Measurements from ENCODE around the gene SLC38A3.

The SLC38A3 gene

DNA sequence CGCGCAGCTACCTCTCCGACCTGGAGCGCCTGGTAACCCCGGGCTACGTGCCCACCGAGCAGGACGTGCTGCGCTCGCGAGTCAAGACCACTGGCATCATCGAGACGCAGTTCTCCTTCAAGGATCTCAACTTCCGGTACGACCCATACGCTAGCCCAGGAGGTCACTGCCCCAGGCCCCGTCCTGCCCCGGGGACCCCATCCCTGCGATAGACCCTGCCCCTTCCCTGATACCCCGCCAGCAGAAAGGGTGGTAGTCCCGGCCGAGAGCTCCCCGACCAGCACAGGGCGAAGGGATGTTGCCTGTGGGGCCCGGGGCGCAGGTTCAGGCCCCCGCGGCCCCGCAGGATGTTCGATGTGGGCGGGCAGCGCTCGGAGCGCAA, 11.3 kb upstream of the SLC38A3 start:
- DNase-seq (no peak), ATAC-seq (no peak)
- Mint-ChIP-seq H3K27ac (no peak overlapping the region), H3K27me3 (peaks cover 15% of the 10 kb centered on the region), H3K4me1 (peaks cover 12% of the 10 kb centered on the region), H3K9me3 (no peaks in the 10 kb centered on the region), H3K4me3 (no peak overlapping the region), H3K36me3 (ENCODE audit: low read depth) (no peaks in the 10 kb centered on the region)

GRCh38 chr3:50194128-50194902, 10.8 kb upstream of the SLC38A3 start:
- H3K4me3 Mint-ChIP-seq: no peak overlapping the region
- peaks cover 18% of the 10 kb centered on the region for H3K27me3 Mint-ChIP-seq
- peak; percentile 69 for ATAC-seq
- H3K4me1 Mint-ChIP-seq: peaks cover 12% of the 10 kb centered on the region
- peak; percentile 79 for DNase-seq
- no peak overlapping the region for H3K27ac Mint-ChIP-seq
- H3K9me3 Mint-ChIP-seq: no peaks in the 10 kb centered on the region
- no peaks in the 10 kb centered on the region for H3K36me3 Mint-ChIP-seq (ENCODE audit: low read depth)

DNA sequence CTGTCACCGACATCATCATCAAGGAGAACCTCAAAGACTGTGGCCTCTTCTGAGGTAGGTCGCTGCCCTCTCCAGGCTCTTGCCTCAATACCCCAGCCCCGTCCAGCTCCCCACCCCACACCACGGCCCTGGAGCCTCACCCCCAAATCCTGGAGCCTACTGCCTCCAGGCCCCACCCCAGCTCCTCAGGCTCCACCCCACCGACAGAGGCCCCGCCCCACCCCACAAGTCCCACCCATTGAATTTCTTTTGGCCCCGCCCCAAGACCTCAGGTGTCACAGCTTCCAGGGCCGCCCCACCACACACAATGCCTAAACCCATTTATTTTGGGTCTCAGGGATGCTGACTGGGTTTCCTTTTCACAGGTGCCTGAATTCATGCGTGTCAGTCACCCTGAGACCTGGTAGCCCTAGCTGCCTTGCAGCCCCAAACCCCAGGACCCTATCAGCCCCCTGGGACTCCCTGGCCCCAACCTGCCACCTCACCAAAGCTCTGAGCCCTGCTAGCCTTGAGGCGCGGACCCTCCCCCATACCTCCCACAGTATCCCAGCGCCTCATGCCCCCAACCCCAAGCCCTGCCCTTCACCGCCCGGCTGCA, 10.1 kb upstream of the SLC38A3 start:
- ATAC-seq: peak; percentile 20
- Mint-ChIP-seq H3K27me3 (peaks cover 18% of the 10 kb centered on the region), H3K27ac (no peak overlapping the region), H3K36me3 (ENCODE audit: low read depth) (no peaks in the 10 kb centered on the region), H3K4me1 (peaks cover 12% of the 10 kb centered on the region), H3K9me3 (no peaks in the 10 kb centered on the region), H3K4me3 (no peak overlapping the region)
- peak; percentile 43 for DNase-seq

DNA sequence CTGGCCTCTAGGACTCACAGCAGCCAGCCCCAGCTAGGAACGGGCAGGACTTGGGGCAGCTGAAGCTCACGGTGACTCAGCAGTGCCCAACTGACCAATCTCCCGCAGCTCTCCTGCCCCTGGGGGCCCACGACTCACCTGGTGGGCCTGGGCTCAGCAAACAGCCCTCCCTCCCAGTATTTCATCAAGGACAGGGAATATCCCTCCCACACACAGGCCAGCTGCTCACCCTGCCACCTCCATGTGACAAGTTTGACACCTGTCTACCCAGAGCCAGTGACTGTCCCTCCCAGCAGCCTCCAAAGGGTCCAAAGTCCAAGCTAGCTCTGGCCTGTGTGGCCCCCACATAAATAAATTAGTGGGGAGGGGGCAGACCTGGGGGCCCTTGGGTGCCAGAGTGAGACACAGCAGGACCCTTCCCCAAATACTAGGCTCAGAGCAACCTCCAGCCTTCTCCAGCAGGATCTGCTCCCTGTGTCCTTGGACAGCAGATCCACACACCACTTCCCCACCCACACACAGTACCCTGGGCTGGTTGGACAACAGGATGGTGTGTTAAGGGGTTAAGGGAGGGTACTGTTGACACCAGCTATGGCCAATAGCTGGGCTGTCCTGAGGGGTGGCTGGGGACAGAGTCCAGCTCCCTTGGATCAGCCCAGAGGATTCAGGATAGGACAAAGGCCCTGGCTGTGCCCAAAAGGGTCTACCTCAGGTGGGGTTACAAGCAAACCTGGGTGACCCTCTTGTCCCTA, 9.4 kb upstream of the SLC38A3 start:
- no peak overlapping the region for H3K4me3 Mint-ChIP-seq
- peaks cover 12% of the 10 kb centered on the region for H3K4me1 Mint-ChIP-seq
- DNase-seq (no peak), ATAC-seq (no peak)
- no peaks in the 10 kb centered on the region for H3K36me3 Mint-ChIP-seq (ENCODE audit: low read depth)
- peaks cover 20% of the 10 kb centered on the region for H3K27me3 Mint-ChIP-seq
- no peak overlapping the region for H3K27ac Mint-ChIP-seq
- H3K9me3 Mint-ChIP-seq: no peaks in the 10 kb centered on the region

- Mint-ChIP-seq H3K36me3 (ENCODE audit: low read depth) (no peaks in the 10 kb centered on the region), H3K27me3 (peaks cover 24% of the 10 kb centered on the region), H3K27ac (no peak overlapping the region), H3K4me3 (no peak overlapping the region), H3K4me1 (peaks cover 12% of the 10 kb centered on the region), H3K9me3 (no peaks in the 10 kb centered on the region)
- ATAC-seq: no peak
- DNase-seq: no peak
These were observed 8.7 kb upstream of the SLC38A3 start for GRCh38 chr3:50196253-50196801.

DNA sequence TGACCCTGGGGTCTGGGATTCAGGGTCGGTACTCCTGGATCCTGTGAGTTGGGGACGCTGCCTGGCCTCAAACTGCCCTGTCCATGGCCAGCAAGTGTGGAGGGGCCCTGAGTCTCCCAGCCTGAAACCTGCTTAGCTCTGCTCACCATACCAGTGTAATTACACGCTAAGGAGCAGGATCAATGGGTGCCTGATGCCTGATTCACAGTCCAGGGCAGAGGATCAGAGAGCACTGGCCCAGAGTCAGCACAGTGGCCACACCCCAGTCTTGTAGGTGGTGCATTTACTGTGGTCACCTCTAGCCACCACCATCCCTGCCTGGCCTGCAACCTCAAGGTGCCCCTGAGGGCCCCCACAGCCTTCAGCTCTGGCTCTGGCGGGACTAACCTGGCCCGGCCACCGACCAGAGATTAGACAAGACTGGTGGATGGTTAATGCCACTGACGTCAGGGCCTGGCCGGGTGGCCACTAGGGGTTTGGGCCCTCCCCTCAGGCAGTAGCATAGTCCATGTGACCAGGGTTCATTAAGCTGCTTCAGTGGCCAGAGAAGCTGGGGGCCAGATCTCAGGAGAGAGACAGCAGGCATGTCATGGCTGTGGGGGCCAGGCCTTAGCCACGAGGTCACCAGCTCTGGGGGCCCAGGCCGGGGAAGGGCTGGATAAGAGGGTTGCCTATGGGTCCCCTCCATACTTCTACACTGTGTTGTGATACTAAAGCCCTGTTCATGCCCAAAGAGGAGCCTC, 3.3 kb upstream of the SLC38A3 start:
- Mint-ChIP-seq H3K9me3 (no peaks in the 10 kb centered on the region), H3K36me3 (ENCODE audit: low read depth) (no peaks in the 10 kb centered on the region), H3K27ac (no peak overlapping the region), H3K4me3 (no peak overlapping the region), H3K4me1 (no peaks in the 10 kb centered on the region), H3K27me3 (peaks cover 41% of the 10 kb centered on the region)
- ATAC-seq (no peak), DNase-seq (no peak)

GRCh38 chr3:50202353-50203112, 2.5 kb upstream of the SLC38A3 start:
- ATAC-seq (no peak), DNase-seq (no peak)
- Mint-ChIP-seq H3K4me3 (no peak overlapping the region), H3K27me3 (peaks cover 48% of the 10 kb centered on the region), H3K9me3 (no peaks in the 10 kb centered on the region), H3K36me3 (ENCODE audit: low read depth) (no peaks in the 10 kb centered on the region), H3K4me1 (no peaks in the 10 kb centered on the region), H3K27ac (no peak overlapping the region)

- no peak overlapping the region for H3K4me3 Mint-ChIP-seq
- no peak overlapping the region for H3K27ac Mint-ChIP-seq
These were observed 1.8 kb upstream of the SLC38A3 start for GRCh38 chr3:50203113-50203808.

GRCh38 chr3:50203809-50204803, 965 bp upstream of the SLC38A3 start:
- Mint-ChIP-seq H3K9me3 (no peaks in the 10 kb centered on the region), H3K27ac (no peak overlapping the region), H3K27me3 (peaks cover 50% of the 10 kb centered on the region), H3K4me3 (no peak overlapping the region), H3K4me1 (no peaks in the 10 kb centered on the region), H3K36me3 (ENCODE audit: low read depth) (no peaks in the 10 kb centered on the region)
- DNase-seq: no peak
- no peak for ATAC-seq

More at GRCh38 chr3:50203113-50203808, 1.8 kb upstream of the SLC38A3 start:
- no peaks in the 10 kb centered on the region for H3K4me1 Mint-ChIP-seq
- ATAC-seq (no peak), DNase-seq (no peak)
- H3K27me3 Mint-ChIP-seq: peaks cover 48% of the 10 kb centered on the region
- H3K9me3 Mint-ChIP-seq: no peaks in the 10 kb centered on the region
- H3K36me3 Mint-ChIP-seq (ENCODE audit: low read depth): no peaks in the 10 kb centered on the region

DNA sequence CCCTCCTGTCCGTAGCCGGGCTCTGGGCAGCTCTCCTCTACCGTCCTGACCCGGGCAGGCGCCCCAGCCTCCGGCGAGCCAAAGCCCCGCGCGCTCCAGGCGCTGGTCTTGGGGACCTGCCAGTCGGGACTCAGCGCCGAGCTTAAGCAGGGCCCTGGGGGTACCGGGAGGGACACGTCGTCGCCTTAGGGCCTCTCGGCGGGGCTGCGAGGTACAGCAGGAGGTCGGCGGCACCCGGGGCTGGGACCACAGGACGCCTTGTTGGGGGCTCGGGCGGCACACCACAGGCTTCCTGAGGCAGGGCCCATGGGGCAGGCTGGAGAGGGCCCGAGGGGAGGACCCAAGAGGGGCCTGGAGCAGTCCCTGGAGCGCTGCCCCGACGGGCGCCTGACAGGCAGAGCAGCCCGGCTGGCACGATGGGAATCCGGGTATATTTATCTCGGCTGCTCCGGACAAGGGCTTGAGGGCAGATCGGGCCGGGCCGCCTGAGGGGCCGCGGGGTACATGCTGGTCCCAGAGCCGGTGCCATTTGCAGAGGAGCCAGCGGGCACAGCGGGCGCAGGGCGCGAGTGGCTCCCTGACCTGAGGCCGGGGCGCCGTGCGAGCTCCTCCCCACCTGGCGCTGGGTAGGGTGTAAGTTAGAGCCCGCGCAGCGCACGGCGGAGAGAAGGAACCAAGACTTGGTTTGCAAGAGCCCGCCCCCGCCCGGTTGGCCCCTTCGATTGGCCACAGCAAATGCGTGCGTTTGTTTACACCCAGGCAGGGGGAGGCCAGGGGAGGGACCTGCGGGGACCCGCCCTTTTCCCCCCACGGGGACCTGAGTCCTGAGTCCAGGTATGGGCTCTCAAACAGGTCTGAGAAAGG, 574 bp downstream of the SLC38A3 start:
- Mint-ChIP-seq H3K36me3 (ENCODE audit: low read depth) (no peaks in the 10 kb centered on the region), H3K27ac (no peak overlapping the region), H3K9me3 (no peaks in the 10 kb centered on the region), H3K27me3 (peaks cover 47% of the 10 kb centered on the region), H3K4me1 (no peaks in the 10 kb centered on the region), H3K4me3 (no peak overlapping the region)
- peak; percentile 37 for DNase-seq
- ATAC-seq: no peak

- no peak for DNase-seq
- no peak overlapping the region for H3K27ac Mint-ChIP-seq
- H3K36me3 Mint-ChIP-seq (ENCODE audit: low read depth): no peaks in the 10 kb centered on the region
- no peak for ATAC-seq
- peaks cover 39% of the 10 kb centered on the region for H3K27me3 Mint-ChIP-seq
- H3K9me3 Mint-ChIP-seq: no peaks in the 10 kb centered on the region
- no peak overlapping the region for H3K4me3 Mint-ChIP-seq
- H3K4me1 Mint-ChIP-seq: peaks cover 4% of the 10 kb centered on the region
These were observed 2.4 kb downstream of the SLC38A3 start for GRCh38 chr3:50207359-50208042.

Measured in activated naive CD8-positive, alpha-beta T cell treated with anti-CD3 and anti-CD28 coated beads, Interleukin-2, amount 50 U/mL, for 24 hours (primary cell).